GM18499 (cell line): ENCODE measurements around the gene ADRA2C.

Source experiments
- ATAC-seq: cut with Tn5 transposase; IDR thresholded peaks from one replicate; pipeline ENCODE4 v1.9.1; 2021; ENCODE audit warnings: moderate number of reproducible peaks; ENCODE audit not compliant: insufficient read depth, unreplicated experiment

Gene ADRA2C

DNA sequence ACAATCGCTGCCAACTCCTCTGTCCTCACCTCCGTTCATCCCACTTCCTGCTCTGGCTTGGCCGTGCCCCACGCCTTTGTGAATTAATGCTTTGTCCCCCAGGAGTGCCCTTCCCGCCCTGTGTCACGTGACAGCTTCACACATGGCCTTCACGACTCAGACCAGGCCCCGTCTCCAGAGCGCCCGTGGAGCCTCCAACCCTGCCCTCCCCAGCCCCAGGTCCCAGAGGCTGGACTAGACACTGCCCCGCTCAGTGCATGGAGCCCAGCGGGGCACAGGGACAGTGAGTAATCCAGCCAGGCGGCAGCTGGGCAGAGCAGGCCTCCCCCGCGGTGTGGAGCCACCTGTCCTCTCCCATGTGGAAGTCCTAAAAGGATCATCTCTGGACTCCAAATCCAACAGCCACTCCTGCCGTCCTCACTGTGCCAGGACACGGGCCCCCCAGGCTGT lies 7.4 kb downstream of the ADRA2C start:
- ATAC-seq, result no peak

DNA sequence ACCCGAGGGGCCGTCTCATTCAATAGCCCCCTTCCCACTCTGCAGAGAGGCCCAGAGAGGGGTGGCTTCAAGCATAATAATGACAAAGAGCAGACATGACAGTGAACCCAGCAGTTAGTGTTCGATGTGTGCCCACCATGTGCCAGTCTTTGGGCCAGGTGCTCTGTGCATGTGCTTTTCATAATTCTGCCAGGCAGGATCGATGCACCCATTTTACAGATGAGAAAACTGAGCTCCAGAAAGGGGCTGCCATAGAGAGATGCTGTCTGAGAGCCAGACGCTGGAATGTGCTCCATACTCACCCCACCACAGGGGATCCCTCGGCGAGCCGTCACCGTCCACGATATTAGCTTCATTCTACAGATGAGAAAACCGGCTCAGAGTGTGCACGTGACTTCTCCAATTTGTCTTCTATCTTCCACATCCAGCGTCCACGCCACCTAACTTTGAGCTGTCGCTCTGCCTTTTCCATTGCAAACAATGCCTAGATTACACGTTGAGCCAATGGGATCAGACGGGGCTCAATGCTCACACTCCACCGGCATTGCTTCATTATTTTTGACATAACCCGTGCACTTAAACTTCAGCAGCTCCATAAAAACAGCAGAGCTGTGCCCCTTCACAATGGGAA lies 8.2 kb downstream of the ADRA2C start:
- no peak for ATAC-seq

DNA sequence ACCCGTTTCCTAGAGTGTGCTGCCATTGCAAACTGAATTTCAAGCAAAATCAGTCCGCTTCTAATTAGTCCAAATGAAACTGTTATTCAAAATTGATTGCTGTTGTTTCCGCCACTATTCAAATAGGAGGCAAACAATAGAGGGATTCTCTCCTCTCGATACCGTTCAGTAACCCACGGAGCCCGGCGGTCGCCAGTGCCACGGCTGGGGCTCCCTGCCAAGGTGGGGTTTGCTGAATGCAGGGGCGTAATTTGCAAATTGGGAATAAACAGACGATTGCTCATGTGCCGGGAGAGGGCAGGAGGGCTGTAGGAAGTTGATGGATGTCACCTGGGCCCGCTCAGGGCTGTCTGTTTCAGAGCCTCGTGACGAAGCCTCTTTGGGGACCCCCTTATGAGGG lies 8.8 kb downstream of the ADRA2C start:
- ATAC-seq, result no peak

DNA sequence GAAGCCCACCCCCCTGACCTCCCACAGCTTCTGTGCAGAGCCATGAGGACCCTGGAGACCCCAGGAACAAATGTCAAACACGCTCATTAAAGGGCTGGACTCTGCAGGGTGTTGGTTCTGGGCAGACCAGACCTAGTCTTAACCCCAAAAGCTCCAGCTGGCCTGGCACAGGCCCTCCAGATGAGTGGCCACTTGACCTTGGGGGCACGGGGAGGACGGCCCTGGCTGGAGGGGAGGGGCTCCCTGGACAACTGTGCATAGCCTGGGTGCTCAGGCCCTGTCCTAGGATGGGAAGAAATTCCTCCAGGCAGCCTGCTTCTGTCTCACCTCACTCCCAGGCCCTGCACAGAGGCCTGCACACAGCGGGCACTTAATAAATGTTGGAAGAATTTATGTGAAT lies 9.4 kb downstream of the ADRA2C start:
- ATAC-seq, result no peak

DNA sequence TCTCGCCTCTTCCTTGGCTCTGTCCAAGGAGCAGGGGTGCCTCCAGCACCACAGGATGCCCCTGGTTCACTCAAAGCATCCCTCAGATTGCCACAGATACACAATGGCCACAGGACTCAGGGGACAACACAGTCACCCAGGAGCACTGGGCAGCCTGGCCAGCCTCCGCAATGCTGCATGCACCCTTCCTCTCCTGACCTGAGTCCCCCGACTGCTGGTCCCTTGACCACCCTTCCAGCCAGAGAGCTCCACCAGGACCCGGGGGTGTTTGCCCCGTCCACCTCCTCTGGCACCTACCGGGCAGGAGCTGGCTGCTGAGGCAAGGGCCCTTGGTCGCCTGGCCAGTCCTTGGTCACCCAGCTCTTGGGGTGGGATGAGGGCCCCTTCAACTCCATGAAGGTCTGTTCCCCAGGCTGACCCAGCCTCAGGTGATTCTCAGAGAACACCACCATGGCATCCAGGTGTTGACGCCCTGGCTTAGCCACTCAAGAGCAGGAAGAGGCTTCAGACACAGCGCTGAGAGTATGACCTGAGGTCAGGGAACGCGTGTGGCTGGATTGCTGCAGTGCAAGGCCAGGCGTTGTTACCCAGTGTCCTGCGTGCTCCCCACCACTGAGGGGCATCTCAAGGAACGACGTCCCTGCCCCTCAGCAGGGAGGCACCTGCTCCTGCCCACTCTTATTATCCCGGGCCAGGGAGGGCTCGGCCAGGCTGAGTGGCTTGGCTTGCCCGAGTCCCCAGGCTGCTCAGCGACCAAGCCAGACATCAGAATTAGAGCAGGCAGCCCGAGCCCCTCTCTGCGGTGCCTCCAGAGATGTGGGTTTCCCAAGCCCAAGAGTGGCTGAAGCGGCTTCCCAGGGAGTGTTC lies 10.2 kb downstream of the ADRA2C start:
- ATAC-seq, result no peak

DNA sequence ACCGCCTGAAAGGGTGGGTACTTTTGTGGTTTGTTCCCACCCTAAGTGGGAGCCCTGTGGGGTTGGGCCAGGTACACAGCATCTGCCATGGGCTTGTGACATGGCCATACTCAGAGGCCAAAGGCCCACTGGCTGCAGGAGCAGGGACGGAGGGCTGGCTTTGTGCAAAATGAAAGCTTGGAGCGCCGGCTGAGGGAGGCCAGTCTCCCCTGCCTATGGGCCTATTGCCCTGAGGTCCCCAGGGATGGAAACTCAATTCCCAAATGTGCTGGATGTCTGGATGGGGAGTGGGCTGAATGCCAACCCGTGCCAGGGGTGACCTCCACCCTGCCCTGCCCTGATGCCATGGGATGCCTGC lies 10.8 kb downstream of the ADRA2C start:
- ATAC-seq, result no peak

DNA sequence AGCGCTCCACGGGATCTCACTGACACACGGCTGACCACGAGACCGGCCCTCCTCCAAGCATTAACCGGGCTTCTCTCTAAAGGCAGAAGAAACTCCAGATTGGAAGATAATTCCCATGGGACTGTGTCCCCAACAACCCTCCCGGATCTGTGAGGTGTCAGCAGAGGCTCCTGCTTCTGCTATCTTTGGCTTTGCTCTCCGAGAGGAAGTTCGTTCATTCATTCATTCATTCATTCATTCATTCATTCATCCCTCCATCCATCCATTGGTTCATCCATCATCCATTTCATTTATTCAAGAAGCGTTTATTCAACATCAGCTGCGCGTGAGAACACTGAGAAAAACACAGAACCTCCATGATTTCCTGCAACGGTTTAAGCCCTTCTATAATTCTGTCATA lies 11.5 kb downstream of the ADRA2C start:
- ATAC-seq, result no peak

DNA sequence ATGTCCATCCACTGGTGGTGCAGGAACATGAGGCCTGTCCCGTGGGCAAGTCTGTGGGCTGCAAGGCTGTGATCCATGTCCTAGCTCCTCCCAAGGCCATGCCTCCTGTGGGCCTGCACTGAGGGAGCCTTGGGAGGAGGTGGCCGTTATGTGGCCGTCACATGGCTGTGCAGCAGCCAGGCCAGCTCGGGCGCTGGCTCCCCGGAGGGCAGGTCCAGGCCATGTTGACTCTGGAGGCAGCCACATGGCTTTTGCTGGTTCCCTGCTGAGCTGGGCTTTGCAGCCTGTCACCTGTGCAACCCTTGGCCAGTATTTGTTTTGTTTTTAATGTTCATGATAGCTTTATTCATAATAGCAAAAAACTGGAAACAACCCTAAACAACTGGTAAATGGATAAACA lies 13.3 kb downstream of the ADRA2C start:
- ATAC-seq, result no peak

DNA sequence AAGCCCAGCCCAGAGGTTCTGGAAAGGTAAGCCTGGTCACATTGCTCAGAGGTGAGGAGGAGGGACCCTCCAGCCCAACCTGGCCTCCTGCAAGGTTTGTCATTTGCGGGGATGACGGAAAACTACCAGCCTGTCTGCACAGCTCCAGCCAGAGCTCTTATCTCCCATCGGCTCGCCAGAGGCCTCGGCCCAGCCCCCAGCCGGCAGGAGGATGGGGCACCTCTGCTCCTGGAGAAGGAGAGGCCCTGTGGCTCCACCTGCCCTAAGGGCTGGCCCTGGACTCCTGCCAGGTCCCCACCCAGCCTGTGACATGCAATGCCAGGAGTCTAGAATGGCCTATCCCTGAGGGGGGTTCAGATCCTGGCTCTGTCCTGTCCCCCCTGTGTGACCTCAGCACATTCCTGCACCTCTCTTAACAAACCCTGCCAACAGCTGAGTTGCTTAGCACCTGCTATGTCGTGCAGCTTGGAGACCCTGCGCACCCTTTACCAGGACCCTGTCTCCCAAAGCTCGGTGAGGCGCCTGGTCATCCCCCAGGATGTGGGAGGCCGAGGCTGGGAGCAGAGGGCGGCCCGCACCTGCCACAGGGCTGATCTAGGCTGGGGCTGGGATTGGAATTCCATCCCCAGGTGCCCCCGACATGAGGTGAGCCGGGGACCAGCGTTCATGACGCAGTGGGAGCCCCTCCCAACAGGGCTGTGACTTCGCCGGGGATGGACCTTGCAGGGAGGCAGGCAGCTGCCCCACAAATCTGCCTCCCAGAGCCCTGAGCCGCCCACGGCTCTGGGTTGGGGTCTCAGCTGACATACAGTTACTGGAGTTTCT lies 14.4 kb downstream of the ADRA2C start:
- ATAC-seq, result no peak

DNA sequence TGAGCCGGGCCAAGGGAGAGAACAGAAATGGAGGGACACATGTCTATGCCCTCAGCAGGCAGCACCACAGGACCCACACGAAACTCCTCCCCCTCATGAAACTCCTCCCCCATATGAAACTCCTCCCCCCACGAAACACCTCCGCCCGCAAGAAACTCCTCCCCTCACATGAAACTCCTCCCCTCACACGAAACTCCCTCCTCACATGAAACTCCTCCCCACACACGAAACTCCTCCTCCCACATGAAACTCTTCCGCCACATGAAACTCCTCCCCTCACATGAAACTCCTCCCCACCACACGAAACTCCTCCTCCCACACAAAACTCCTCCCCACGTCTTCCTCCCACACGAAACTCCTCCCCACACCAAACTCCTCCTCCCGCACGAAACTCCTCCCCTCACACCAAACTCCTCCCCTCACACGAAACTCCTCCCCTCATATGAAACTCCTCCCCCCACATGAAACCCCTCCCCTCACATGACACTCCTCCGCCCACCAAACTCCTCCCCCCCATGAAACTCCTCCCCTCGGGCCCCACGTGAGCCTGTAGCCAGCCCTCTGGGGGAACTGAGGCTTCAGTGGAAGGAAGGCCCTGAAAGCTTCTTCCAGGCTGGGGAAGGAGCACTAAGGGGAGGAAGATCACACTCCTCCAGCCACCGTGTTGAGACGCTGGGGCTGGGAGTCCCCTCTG lies 15.2 kb downstream of the ADRA2C start:
- no peak for ATAC-seq

DNA sequence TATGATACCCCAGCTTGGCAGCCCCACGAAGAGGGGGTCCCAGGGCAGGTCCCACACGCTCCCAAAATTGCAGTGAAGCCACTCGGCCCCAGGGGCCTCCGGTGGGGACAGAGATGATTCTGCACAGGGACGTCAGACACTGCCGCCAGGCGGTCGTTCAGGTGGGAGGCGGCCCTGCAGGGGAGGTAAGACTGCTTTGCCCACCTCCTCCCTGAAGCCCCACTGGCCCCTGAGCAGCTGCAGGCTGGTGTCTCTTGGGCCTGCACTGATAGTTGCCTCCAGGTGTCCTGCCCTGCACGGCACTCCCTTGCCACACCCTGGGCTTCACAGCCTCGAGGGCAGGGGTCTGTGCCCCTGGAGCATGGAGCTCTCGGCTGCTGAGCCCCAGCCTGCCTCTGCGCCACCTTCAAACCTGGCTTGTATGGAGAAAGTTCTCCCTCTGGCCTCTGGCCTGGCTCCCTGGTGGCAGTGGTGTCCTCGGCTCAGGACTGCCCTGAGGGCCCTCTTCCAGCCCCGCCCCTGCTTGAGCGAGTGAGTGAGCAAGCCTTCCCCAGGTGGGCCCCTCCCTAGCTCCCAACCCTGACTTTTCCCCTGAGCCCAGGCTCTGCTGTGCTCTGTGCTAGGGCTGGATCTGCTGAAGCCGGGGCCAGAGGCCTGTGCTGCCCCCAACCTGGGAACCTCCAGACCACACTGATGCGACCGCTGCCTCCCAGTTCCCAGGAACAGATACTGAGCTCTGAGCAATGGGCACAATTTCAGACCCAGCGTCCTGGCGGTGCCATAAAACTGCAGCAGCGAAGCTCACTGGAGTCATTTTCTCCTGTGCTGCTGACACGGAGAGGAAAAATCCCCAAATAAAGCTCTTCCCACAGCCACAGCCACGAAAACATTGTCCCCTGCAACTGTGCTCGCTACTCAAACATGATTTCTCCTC lies 16.1 kb downstream of the ADRA2C start:
- ATAC-seq, result no peak

DNA sequence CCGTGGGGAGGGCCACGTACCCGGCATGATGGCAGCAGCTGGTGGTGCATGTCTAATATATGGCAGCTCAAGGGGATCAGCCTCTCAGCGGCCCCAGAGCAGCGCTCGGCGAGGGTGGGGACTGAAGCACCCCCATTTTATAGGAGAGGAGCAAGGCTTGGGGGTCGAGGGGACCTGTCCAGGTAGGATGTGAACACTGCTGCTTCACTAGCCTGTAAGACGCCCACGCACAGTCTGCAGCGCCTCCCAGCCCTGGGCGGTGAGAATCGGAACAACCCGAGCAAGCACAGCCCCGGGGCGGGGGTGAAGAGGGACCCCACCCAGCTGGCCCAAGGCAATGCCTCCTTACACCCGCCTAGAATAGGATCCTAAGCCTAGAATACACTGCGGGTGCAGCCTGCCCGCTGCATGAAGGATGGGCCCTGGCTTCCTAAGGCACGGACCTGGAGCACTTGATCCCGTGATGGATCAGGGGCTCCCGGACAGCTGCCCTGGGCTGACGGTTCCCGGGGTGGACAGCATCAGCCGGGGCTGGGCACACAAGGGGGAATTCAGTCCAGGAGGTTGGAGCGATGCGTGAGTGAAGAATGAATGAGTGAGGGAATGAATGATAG lies 17.6 kb downstream of the ADRA2C start:
- no peak for ATAC-seq

DNA sequence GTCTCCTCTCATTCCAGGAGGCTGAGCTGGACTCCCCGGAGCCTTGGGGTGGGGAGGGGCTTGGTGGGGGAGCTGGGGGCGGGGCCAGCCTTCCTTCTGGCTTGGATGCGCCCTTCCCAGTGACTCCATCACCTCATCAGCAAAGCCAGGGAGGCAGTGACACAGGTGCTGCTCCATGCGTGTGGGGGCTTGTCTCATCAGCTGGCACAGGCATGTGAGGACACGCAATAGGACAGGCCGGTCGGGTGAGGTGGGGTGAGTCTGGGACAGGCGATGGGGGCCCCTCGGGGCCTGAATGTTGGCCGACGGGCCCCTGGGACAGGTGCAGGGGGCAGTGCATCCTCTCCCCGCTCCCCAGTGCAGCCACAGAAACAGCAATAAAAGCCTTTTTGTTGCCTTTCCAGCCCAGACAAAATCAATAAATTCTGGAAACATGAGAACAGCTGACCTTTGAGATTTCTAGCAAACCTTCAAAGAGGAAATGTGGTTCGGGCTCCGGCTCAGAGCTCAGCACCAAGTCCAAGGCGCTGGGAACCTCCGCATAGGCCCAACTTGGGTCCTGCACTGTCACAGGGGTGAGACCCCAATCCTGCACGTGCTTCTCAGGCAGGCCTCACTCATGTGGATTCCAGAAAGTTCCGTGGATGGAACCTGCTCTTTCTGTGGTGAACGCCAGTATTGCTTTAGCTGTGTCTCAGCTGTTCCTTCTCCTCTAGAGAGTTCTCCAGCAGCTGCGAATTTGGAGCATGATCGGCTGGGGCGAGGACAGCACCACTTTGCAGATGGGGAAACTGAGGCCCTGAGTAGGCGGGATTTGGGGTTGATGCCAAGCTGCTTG lies 18.5 kb downstream of the ADRA2C start:
- ATAC-seq, result no peak

DNA sequence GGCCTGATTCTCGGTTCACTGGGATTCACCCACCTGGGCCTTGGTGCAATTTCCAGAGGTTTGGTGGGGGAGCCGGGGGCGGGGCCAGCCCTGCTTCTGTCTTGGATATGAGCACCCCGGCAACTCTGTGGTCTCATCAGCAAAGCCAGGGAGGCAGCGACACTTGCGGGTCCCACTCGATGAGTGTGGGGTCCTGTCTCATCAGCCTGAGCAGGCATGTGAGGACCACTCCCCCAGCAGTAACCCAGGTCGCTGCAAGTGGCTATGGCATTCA lies 19.0 kb downstream of the ADRA2C start:
- ATAC-seq, result no peak

DNA sequence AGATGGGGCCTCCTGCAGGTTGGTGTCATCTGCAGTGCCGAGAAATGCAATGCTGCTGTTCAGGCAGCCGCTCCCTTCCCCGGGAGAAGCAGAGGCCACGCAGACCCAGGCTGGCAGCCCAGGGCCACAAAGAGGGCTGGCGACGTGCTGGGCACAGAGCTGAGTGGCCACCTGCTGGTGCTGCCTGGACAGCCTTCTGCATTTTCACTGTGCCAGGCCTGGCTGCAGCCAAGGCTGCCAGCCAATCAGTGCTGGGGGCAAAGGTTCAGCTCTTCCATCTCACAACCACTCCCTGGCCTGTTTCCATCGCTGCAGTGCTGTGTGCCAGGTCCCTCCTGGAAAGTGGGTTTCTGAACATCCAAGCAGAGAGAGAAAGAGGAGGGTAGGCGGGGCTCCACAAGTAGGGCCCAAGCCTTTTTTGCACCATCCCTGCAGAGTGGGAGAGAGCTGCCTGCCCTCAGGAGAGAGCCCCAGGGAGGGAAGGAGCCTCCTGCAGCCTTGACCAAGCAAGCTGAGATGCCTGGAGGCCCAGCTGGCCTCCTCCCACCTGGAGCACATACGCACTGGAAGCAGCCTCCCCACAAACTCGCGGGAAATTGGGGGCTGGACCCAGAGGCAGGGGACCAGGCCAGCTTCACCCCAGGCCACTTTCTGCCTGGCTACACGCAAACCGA lies 20.1 kb downstream of the ADRA2C start:
- no peak for ATAC-seq

DNA sequence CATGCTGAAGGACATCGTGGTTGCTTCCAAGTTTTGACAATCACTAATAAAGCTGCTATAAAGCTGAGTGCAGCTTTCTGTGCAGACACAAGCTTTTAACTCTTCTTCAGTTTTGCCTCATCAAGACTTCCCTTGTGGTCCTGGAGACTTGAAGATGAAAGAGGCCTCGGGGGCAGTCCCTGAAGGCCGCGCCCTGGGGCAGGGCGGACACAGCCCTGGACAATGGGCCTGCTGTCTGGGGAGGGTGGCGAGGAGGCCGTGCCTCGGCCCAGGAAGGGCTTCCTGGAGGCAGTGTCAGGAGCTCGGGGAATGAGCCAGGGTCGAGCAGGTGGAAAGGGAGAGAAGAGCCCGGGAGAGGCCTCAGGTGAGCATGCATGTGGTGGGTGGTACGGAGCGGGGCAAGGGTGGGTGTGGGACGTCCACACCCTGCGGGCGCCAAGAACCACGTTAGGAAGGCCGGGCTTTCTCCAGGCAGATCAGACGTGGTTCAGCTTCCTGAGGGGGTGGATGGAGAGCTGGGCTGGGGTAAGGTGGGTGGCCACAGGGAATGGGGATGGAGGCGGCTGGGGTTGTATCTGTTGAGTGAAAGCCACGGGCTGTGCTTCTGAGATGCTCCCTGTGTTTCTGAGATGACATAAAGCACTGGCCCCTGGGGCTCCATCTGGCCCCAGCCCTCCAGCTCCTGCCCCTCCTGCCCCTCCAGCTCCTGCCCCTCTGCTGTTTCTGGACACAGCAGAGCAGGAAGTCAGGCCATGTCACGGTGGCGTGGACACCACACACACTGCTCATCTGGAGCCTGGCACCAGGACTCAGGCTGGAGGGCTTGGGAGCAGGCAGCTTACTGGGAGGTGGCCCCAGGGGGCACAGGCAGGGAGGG lies 21.5 kb downstream of the ADRA2C start:
- no peak for ATAC-seq

DNA sequence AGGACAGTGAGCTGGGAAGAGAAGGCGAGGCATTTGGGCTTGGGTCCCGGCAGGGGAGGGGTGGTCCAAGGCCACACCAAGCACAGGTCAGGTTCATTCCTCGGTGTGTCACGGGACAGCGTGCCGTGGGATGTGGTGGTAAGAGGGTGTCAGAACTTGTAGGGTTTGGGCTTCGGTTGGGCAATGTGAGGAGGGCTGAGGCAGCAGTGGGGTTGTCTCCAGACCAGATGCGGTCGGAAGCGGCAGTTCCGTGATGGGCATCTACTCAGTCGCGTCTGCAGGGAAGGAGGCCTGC lies 22.1 kb downstream of the ADRA2C start:
- ATAC-seq, result no peak
